ENCODE data around the gene SYF2. TPM values are rescaled to one million over a fixed set of nuclear protein-coding genes. Genes with fewer than 3 reads are reported as not detected.

Gene SYF2
- total and polyA plus RNA-seq, 2 of the 13 experiments (the other 11 are each of a cell fraction or from before 2014, with no cell fraction given), result 17.8 to 34.1 TPM

DNA sequence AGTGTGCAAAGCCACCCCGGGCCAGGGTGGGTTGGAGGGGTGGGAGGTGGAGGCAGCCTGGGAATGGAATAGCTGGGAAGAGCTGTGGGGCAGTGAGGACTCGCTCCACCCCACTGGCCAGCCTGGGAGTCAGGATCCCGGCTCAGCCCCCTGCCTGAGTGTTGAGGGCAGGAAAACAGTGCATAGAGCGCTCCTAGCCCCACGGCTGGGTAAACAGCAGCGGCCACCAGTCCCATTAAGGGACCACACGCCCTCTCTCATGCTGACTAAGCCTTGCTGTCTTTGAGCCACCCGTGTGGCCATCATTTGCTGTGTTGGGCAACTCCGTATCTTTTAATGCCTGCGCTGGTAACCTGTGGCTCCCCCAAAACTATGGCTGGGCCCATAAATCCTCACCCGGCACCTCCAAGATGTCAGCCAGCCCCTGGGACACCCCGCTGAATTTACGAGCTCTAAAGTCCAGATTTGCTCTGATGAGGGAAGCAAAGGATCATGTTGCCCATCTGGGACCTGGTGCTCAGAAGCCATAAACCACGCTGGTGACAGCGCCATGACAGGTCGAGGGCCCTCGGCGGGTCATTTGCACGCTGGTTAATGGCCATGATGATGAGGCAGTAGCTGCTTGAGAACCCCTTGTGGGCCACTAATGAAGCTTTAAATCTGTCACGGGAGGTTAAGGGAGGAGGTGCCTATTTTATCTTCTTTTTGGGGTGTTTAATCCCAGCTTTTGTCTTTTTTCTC lies 34.9 kb downstream of the SYF2 start (continued):
- TF ChIP-seq, protein P1, sequence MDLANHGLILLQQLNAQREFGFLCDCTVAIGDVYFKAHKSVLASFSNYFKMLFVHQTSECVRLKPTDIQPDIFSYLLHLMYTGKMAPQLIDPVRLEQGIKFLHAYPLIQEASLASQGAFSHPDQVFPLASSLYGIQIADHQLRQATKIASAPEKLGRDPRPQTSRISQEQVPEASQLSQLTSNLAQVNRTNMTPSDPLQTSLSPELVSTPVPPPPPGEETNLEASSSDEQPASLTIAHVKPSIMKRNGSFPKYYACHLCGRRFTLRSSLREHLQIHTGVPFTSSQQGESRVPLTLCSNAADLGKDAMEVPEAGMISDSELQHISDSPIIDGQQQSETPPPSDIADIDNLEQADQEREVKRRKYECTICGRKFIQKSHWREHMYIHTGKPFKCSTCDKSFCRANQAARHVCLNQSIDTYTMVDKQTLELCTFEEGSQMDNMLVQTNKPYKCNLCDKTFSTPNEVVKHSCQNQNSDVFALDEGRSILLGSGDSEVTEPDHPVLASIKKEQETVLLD (CRISPR knock-in tag; IDR thresholded peaks at IDR 0.05; ENCODE audit: low read depth), result no peak
- TF ChIP-seq SMC3 (IDR thresholded peaks at IDR 0.05; ENCODE audit: low read length) (no peak), ZNF496 (CRISPR knock-in tag; IDR thresholded peaks at IDR 0.05; ENCODE audit: insufficient replicate concordance) (no peak), ZNF329 (CRISPR knock-in tag; IDR thresholded peaks at IDR 0.05; ENCODE audit: low read depth) (no peak), ZNF589 (CRISPR knock-in tag; conservative IDR thresholded peaks at IDR 0.05) (no peak), KAT7 (CRISPR knock-in tag; IDR thresholded peaks at IDR 0.05; ENCODE audit: borderline replicate concordance) (0 out of 2 replicates have a peak, but pooled peaks have one; percentile 26), ZNF12 (CRISPR knock-in tag; IDR thresholded peaks at IDR 0.05) (peak; percentile 83), ATF1 (CRISPR knock-in tag; IDR thresholded peaks at IDR 0.05) (no peak), MAFK (conservative IDR thresholded peaks at IDR 0.05 in 1 of 2, IDR thresholded peaks at IDR 0.05 in 1 of 2; ENCODE audit: low read length in 2 of 2) (peak; percentile 51 to 55), SAFB2 (CRISPR knock-in tag; IDR thresholded peaks at IDR 0.05; ENCODE audit: borderline replicate concordance, low read depth) (no peak), ZNF660 (CRISPR knock-in tag; IDR thresholded peaks at IDR 0.05; ENCODE audit: borderline replicate concordance, low read depth) (no peak), TMF1 (CRISPR knock-in tag; IDR thresholded peaks at IDR 0.05; ENCODE audit: low read depth) (no peak)
- TF ChIP-seq, protein P2, sequence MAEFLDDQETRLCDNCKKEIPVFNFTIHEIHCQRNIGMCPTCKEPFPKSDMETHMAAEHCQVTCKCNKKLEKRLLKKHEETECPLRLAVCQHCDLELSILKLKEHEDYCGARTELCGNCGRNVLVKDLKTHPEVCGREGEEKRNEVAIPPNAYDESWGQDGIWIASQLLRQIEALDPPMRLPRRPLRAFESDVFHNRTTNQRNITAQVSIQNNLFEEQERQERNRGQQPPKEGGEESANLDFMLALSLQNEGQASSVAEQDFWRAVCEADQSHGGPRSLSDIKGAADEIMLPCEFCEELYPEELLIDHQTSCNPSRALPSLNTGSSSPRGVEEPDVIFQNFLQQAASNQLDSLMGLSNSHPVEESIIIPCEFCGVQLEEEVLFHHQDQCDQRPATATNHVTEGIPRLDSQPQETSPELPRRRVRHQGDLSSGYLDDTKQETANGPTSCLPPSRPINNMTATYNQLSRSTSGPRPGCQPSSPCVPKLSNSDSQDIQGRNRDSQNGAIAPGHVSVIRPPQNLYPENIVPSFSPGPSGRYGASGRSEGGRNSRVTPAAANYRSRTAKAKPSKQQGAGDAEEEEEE (CRISPR knock-in tag; IDR thresholded peaks at IDR 0.05; ENCODE audit: borderline replicate concordance), result no peak
- TF ChIP-seq, protein P3, sequence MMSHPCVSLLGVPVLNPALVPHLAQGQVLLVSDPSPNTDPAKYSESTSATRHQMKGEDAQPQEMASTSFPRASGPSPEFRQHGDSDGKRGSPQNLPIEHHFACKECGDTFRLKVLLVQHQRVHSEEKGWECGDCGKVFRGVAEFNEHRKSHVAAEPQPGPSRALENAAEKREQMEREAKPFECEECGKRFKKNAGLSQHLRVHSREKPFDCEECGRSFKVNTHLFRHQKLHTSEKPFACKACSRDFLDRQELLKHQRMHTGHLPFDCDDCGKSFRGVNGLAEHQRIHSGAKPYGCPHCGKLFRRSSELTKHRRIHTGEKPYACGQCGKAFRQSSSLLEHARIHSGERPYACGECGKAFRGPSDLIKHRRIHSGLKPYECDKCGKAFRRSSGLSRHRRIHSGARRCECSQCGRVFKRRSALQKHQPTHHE (CRISPR knock-in tag; IDR thresholded peaks at IDR 0.05; ENCODE audit: borderline replicate concordance), result no peak
- TF ChIP-seq, protein P4, sequence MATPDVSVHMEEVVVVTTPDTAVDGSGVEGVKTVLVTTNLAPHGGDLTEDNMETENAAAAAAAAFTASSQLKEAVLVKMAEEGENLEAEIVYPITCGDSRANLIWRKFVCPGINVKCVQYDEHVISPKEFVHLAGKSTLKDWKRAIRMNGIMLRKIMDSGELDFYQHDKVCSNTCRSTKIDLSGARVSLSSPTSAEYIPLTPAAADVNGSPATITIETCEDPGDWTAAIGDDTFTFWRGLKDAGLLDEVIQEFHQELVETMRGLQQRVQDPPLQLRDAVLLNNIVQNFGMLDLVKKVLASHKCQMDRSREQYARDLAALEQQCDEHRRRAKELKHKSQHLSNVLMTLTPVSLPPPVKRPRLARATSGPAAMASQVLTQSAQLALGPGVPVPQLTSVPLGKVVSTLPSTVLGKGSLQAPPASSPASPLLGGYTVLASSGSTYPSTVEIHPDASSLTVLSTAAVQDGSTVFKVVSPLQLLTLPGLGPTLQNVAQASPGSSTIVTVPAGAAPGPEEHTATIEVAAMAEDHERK (CRISPR knock-in tag; IDR thresholded peaks at IDR 0.05; ENCODE audit: low read depth), result no peak

All from HepG2 (cell line).